ENCODE data around the gene B3GAT3.
"Not testable (repeated sequence)": the region's sequence is repeated elsewhere in the genome, so short reads cannot be mapped to it uniquely, and the experiment has no call there.

DNA sequence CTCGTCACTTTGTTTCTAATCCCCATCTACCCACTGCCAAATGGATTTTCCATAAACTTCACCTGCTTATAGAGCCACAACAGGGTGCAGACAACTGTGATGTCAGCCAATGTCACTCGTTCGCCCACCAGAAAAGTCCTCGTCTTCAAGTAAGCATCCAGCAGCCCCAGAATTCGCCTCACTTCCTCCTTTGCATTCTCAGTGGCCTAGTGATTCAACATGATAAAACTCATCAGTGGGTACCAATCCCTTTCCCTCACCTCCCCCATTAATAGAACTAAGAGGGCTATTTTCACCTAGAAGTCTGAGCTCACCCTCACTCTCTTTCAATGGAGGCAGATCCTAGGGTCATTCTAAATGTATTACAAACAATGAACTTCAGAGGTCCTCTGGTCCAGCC lies 50.9 kb downstream of the B3GAT3 start:
- TF ChIP-seq, protein P1, sequence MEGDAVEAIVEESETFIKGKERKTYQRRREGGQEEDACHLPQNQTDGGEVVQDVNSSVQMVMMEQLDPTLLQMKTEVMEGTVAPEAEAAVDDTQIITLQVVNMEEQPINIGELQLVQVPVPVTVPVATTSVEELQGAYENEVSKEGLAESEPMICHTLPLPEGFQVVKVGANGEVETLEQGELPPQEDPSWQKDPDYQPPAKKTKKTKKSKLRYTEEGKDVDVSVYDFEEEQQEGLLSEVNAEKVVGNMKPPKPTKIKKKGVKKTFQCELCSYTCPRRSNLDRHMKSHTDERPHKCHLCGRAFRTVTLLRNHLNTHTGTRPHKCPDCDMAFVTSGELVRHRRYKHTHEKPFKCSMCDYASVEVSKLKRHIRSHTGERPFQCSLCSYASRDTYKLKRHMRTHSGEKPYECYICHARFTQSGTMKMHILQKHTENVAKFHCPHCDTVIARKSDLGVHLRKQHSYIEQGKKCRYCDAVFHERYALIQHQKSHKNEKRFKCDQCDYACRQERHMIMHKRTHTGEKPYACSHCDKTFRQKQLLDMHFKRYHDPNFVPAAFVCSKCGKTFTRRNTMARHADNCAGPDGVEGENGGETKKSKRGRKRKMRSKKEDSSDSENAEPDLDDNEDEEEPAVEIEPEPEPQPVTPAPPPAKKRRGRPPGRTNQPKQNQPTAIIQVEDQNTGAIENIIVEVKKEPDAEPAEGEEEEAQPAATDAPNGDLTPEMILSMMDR (IDR thresholded peaks at IDR 0.05; ENCODE audit: extremely low read depth in 1 of 2, insufficient read depth in 1 of 2, low read depth in 1 of 2, low read length in 2 of 2) = not testable (repeated sequence)
- TF ChIP-seq POLR2A (IDR thresholded peaks at IDR 0.05; ENCODE audit: low read depth, low read length); EZH2 (IDR thresholded peaks at IDR 0.05; ENCODE audit: borderline replicate concordance, low read depth, low read length, severe bottlenecking); JUN (IDR thresholded peaks at IDR 0.05; ENCODE audit: borderline replicate concordance, insufficient read depth, insufficient read length, low read depth); POLR2AphosphoS5 (IDR thresholded peaks at IDR 0.05; ENCODE audit: insufficient read depth, low read depth, low read length); MYC (IDR thresholded peaks at IDR 0.05; ENCODE audit: low read depth, low read length): not testable (repeated sequence)
- TF ChIP-seq, protein P2, sequence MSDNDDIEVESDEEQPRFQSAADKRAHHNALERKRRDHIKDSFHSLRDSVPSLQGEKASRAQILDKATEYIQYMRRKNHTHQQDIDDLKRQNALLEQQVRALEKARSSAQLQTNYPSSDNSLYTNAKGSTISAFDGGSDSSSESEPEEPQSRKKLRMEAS (IDR thresholded peaks at IDR 0.05; ENCODE audit: insufficient read depth, insufficient read length) = not testable (repeated sequence)

All from endothelial cell of umbilical vein (primary cell).